Prostate gland (tissue), 2 donors: Measurements from ENCODE around the gene SAP30BP. TPM values are rescaled to one million over a fixed set of nuclear protein-coding genes. Genes with fewer than 3 reads are reported as not detected.

Experiments used
- DNase-seq: peaks from one replicate; pipeline ENCODE4 v3.0.0-alpha.2; 2019; ENCODE audit warnings: low spot score
- H3K27ac ChIP-seq, 2 donors: fragments of 200-600 bp; sonication (generic); 2 replicates each; pipeline ENCODE4 v1.5.1; 2017 to 2019
- H3K27me3 ChIP-seq: fragments of 200-600 bp; sonication (generic); replicated peaks from 2 replicates; pipeline ENCODE4 v1.5.1; 2019; ENCODE audit not compliant: insufficient read depth
- H3K36me3 ChIP-seq, 2 donors: fragments of 200-600 bp; sonication (generic); 1 replicate in 1 of 2; 2 replicates in 1 of 2; pipeline versions ENCODE4 v1.5.1 to v1.8.1; 2017 to 2019
- H3K4me1 ChIP-seq: fragments of 200-600 bp; sonication (generic); replicated peaks from 2 replicates; pipeline ENCODE4 v1.5.1; 2019
- H3K4me3 ChIP-seq, 2 donors: fragments of 200-600 bp; sonication (generic); 2 replicates each; pipeline ENCODE4 v1.5.1; 2017 to 2019
- H3K9me3 ChIP-seq: fragments of 200-600 bp; sonication (generic); 2 replicates; pipeline ENCODE4 v1.5.1; 2017
- POLR2A ChIP-seq: fragments of 450-650 bp; IDR thresholded peaks from one replicate; pipeline ENCODE4 v1.6.1; 2016; ENCODE audit warnings: antibody characterized with exemption, mild to moderate bottlenecking
- POLR2AphosphoS5 ChIP-seq: sonication (generic); formaldehyde crosslinking; IDR thresholded peaks from one replicate; pipeline ENCODE4 v1.6.1; 2017; ENCODE audit warnings: antibody characterized with exemption
- WGBS: methylation state at CpG from one replicate; pipeline ENCODE4 v1.1.5; 2018; 5-methylcytosine and 5-hydroxymethylcytosine counted together
- intact Hi-C: fragments of 100-400 bp; cut with DNase I; formaldehyde crosslinking; loops from one replicate; pipeline ENCODE4 v1.14.2; 2022
- total RNA-seq, 2 donors: library from RNA; depleted of rRNA; stranded (reverse); fragments of >200 nt; gene quantifications; one replicate each; pipeline ENCODE4 v1.1.0, GENCODE V29; 2016
- TF ChIP-seq, protein P1 (sequence below), 4 experiments: fragments of 200-600 bp in 2 of 4; fragments of 450-650 bp in 2 of 4; sonication (generic) in 2 of 4; IDR thresholded peaks; 1 replicate in 3 of 4; 2 replicates in 1 of 4; pipeline ENCODE4 v1.5.1; 2016 to 2019; ENCODE audit warnings: antibody characterized with exemption in 4 of 4, mild to moderate bottlenecking in 2 of 4, moderate library complexity in 2 of 4

Gene SAP30BP
- total RNA-seq, 2 donors from 2014 or later = 50.4 to 72.3 TPM

GRCh38 chr17:75739801-75740200 is 72.7 kb downstream of the SAP30BP start:
- TF ChIP-seq, protein P1, sequence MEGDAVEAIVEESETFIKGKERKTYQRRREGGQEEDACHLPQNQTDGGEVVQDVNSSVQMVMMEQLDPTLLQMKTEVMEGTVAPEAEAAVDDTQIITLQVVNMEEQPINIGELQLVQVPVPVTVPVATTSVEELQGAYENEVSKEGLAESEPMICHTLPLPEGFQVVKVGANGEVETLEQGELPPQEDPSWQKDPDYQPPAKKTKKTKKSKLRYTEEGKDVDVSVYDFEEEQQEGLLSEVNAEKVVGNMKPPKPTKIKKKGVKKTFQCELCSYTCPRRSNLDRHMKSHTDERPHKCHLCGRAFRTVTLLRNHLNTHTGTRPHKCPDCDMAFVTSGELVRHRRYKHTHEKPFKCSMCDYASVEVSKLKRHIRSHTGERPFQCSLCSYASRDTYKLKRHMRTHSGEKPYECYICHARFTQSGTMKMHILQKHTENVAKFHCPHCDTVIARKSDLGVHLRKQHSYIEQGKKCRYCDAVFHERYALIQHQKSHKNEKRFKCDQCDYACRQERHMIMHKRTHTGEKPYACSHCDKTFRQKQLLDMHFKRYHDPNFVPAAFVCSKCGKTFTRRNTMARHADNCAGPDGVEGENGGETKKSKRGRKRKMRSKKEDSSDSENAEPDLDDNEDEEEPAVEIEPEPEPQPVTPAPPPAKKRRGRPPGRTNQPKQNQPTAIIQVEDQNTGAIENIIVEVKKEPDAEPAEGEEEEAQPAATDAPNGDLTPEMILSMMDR (IDR thresholded peaks at IDR 0.05) = no peak
- TF ChIP-seq POLR2AphosphoS5 (no peak), POLR2A (no peak)
- Histone ChIP-seq H3K27me3 (no peaks in the 10 kb centered on the region), H3K27ac (no peak overlapping the region), H3K36me3 (no peaks in the 10 kb centered on the region), H3K4me3 (no peak overlapping the region), H3K4me1 (no peaks in the 10 kb centered on the region), H3K9me3 (no peaks in the 10 kb centered on the region)
- WGBS = 91% methylated on average over 11 of the region's 14 CpGs
- intact Hi-C loops = loop anchor here (10.0 kb wide), 2 partner anchors 225 to 315 kb away; partner anchors contain the start of genes CASKIN2 and TSEN54
- DNase-seq = no peak

GRCh38 chr17:75740215-75740614 is 73.1 kb downstream of the SAP30BP start:
- DNase-seq = no peak
- intact Hi-C loops = loop anchor here (10.0 kb wide), 2 partner anchors 225 to 315 kb away; partner anchors contain the start of genes CASKIN2 and TSEN54

GRCh38 chr17:75740631-75741077 is 73.5 kb downstream of the SAP30BP start:
- H3K4me3 ChIP-seq = no peak overlapping the region
- no peaks in the 10 kb centered on the region for H3K4me1 ChIP-seq
- H3K27ac ChIP-seq = no peak overlapping the region
- DNase-seq = no peak
- no peaks in the 10 kb centered on the region for H3K27me3 ChIP-seq
- WGBS = 86% methylated on average over 17 of the region's 17 CpGs
- H3K36me3 ChIP-seq = no peaks in the 10 kb centered on the region
- H3K9me3 ChIP-seq = no peaks in the 10 kb centered on the region
- TF ChIP-seq POLR2A (no peak), POLR2AphosphoS5 (no peak)
- TF ChIP-seq, protein P1 (IDR thresholded peaks at IDR 0.05) = no peak
- intact Hi-C loops = loop anchor here (10.0 kb wide), 2 partner anchors 226 to 316 kb away; partner anchors contain the start of genes CASKIN2 and TSEN54

More at GRCh38 chr17:75740215-75740614, 73.1 kb downstream of the SAP30BP start:
- Histone ChIP-seq H3K4me1 (no peaks in the 10 kb centered on the region), H3K9me3 (no peaks in the 10 kb centered on the region), H3K27ac (no peak overlapping the region), H3K27me3 (no peaks in the 10 kb centered on the region), H3K36me3 (no peaks in the 10 kb centered on the region), H3K4me3 (no peak overlapping the region)
- WGBS = 89% methylated on average over 16 of the region's 17 CpGs
- TF ChIP-seq POLR2AphosphoS5 (no peak), POLR2A (no peak)
- TF ChIP-seq, protein P1 (IDR thresholded peaks at IDR 0.05) = no peak

DNA sequence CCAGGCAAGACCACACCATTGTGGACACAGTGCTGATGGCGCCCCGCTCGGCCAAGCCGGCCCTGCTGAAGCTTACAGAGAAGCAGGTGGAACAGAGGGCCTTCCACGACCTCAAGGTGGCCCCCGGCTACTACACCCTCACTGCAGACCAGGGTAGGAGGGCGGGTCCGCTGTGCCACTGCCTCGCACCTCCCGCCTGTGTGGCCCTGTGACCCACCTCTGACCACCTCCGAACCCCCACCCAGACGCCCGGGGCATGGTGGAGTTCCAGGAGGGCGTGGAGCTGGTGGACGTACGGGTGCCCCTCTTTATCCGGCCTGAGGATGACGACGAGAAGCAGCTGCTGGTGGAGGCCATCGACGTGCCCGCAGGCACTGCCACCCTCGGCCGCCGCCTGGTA is 75.2 kb downstream of the SAP30BP start:
- intact Hi-C loops = loop anchor here (10.0 kb wide), 2 partner anchors 228 to 318 kb away; partner anchors contain the start of genes CASKIN2 and TSEN54

More for the DNA sequence above, 75.2 kb downstream of the SAP30BP start:
- TF ChIP-seq, protein P1 (IDR thresholded peaks at IDR 0.05) = no peak
- TF ChIP-seq POLR2AphosphoS5 (no peak), POLR2A (no peak)
- WGBS = 92% methylated on average over 12 of the region's 25 CpGs
- no peak overlapping the region for H3K4me3 ChIP-seq
- no peak for DNase-seq
- no peaks in the 10 kb centered on the region for H3K36me3 ChIP-seq
- no peaks in the 10 kb centered on the region for H3K27me3 ChIP-seq
- H3K4me1 ChIP-seq = no peaks in the 10 kb centered on the region
- H3K27ac ChIP-seq = no peak overlapping the region
- no peaks in the 10 kb centered on the region for H3K9me3 ChIP-seq
